ENCODE data around the gene FOXC1.

DNA sequence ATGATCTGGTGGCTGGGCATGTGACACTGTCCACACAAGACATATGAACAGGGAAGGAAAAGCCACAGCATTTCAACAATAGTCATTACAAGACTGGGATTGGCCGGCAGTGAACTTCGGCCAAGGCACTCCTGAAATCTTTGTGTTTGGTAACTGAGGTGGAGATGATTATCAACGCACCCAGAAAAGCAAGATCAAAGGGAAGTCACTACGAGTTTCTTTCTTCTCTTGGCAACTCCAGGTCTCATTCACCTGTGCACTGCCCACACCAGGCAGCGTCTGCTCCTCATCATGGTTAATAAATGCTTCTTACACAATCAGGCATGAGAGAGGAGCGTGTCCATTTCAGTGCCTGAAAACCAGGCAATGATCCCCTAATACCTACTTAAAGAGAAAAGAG is 20.5 kb upstream of the FOXC1 start:
- TF ChIP-seq POLR2AphosphoS5 (IDR thresholded peaks at IDR 0.05) (no peak), POLR2A (IDR thresholded peaks at IDR 0.05) (no peak), EP300 (IDR thresholded peaks at IDR 0.05; ENCODE audit: low read depth) (no peak)
- TF ChIP-seq, protein P1, sequence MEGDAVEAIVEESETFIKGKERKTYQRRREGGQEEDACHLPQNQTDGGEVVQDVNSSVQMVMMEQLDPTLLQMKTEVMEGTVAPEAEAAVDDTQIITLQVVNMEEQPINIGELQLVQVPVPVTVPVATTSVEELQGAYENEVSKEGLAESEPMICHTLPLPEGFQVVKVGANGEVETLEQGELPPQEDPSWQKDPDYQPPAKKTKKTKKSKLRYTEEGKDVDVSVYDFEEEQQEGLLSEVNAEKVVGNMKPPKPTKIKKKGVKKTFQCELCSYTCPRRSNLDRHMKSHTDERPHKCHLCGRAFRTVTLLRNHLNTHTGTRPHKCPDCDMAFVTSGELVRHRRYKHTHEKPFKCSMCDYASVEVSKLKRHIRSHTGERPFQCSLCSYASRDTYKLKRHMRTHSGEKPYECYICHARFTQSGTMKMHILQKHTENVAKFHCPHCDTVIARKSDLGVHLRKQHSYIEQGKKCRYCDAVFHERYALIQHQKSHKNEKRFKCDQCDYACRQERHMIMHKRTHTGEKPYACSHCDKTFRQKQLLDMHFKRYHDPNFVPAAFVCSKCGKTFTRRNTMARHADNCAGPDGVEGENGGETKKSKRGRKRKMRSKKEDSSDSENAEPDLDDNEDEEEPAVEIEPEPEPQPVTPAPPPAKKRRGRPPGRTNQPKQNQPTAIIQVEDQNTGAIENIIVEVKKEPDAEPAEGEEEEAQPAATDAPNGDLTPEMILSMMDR (IDR thresholded peaks at IDR 0.05), result no peak

Measured in transverse colon (tissue), 4 donors.